NCI-H2196 (cell line): ENCODE results near the gene FGF12.
"Not testable (repeated sequence)": the region's sequence is repeated elsewhere in the genome, so short reads cannot be mapped to it uniquely, and the experiment has no call there.

Source experiments
- DNase-seq: peaks from one replicate; lab custom pipeline; 2025; ENCODE audit not compliant: unreplicated experiment; lab: John Stamatoyannopoulos, UW

FGF12 gene

GRCh38 chr3:192597913-192598312 is 129.4 kb downstream of the FGF12 start:
- DNase-seq: no peak

- DNase-seq: no peak
These were observed 129.8 kb downstream of the FGF12 start for GRCh38 chr3:192597506-192597905.

GRCh38 chr3:192578729-192579128 is 148.6 kb downstream of the FGF12 start:
- no peak for DNase-seq

GRCh38 chr3:192577811-192578210 is 149.5 kb downstream of the FGF12 start:
- no peak for DNase-seq

DNA sequence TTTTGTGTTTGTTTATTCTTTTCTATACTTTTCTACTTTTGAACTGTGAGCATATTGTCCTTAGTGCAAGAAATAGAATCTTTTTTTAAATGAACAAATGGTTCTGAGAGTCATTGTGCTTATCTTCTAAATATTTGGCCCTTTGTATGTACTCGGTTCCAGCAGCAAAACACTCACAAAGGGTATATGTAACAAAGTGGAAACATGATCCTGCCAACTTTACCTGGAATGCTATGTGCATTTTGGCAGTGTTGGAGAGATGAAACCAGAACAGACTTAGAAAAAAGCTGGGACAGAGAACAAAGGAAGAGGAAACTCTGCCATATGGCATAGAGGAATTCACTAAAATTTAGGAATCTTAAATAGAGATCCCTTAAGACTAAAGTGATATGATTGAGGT is 150.1 kb downstream of the FGF12 start:
- DNase-seq: no peak

DNA sequence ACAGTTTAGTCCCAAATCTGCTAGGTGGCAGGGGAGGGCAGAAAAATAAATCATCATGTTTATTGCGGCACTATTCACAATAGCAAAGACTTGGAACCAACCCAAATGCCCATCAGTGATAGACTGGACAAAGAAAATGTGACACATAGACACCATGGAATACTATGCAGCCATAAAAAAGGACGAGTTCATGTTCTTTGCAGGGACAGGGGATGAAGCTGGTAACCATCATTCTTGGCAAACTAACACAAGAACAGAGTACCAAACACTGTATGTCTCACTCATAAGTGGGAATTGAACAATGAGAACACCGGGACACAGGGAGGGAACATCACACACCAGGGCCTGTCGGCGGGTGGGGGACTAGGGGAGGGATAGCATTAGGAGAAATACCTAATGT is 150.6 kb downstream of the FGF12 start:
- not testable (repeated sequence) for DNase-seq

- no peak for DNase-seq
These were observed 151.3 kb downstream of the FGF12 start for GRCh38 chr3:192575879-192576506.

- no peak for DNase-seq
These were observed 154.1 kb downstream of the FGF12 start for GRCh38 chr3:192573240-192573639.

GRCh38 chr3:192570821-192571791 is 156.2 kb downstream of the FGF12 start:
- peak; percentile 73 for DNase-seq

DNA sequence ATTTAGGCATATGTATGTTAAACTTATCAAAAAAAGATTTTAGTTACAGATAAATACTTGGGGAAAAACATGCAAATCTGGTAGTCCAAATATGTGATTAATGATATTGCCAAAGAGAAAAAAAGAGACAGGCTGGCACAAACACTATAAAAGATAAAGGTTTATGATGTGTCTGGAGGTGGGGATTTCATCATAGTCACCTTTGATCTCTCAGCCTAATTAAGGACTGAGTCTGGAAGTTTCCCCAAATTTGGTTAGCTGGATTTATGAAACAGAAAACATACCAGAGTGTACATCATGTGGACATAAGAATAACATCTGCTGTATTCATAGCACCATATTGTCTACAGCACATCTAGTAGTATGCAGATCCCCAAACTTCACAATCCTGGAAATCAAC is 157.0 kb downstream of the FGF12 start:
- no peak for DNase-seq

DNA sequence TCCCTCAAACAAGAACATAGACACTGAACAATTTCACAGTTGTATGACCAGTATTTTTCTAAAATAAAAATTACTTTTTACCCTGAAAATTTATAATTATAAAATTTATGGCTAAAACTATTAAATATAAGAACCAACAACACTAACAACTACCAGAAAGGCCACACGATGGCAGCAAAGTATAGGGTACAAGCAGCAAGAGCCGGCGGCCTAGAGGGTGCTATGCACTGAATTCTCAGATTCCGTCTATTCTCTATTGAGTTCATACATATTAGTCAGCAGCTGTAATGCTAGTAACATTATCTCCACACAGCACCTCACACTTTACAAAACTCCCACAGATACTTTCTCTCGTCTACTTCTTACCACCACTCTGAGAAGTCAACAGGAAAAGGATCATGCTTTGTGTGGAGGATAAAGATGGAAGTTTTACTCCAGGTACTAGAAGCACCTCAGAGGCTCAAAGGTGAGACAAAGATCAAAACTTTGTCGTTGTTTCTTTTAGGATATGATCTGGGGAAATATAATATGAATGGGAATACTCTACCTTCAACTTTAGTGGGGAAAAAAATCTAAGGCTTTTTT is 160.5 kb downstream of the FGF12 start:
- DNase-seq: peak; percentile 84

DNA sequence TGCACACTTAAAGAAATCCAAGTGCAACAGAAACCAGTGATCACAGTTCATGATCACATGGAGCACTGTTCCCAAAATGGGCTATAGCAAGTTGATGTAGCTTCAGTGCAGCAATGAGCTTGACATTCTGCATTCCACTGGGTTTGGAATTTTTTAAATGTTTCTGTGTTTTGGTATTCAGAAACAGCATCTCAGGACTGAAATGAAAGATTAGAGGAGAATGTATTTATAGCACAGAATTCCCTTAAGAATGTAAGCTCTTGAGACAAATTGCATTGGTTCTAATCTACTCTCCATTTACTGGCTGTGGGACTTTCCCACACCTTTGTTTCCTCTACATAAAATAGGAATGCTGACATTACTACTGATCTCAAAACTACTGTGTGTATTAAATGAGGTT is 162.7 kb downstream of the FGF12 start:
- DNase-seq: no peak

- DNase-seq: no peak
These were observed 163.9 kb downstream of the FGF12 start for GRCh38 chr3:192563417-192563816.

GRCh38 chr3:192553707-192554106 is 173.6 kb downstream of the FGF12 start:
- DNase-seq: no peak

DNA sequence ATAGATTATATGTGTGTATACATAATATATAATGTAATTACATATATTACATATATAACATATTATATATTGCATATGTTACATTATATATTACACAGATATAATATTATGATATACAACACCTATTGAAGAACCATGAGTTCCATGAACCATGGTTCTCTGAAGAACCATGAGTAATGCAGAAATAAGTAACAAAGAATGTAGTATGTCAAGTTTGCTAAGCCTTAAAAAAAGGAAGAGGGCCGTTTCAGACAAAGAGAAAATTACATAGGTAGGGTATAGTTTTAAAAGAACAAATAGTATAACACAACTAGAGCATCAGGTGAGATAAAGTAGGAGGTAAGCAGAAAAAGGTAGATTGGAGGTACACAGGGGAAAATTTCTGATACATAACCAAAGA is 177.0 kb downstream of the FGF12 start:
- no peak for DNase-seq

- DNase-seq: no peak
These were observed 182.0 kb downstream of the FGF12 start for GRCh38 chr3:192545333-192545732.

GRCh38 chr3:192543163-192543562 is 184.2 kb downstream of the FGF12 start:
- no peak for DNase-seq

- no peak for DNase-seq
These were observed 210.5 kb downstream of the FGF12 start for GRCh38 chr3:192516820-192517219.

DNA sequence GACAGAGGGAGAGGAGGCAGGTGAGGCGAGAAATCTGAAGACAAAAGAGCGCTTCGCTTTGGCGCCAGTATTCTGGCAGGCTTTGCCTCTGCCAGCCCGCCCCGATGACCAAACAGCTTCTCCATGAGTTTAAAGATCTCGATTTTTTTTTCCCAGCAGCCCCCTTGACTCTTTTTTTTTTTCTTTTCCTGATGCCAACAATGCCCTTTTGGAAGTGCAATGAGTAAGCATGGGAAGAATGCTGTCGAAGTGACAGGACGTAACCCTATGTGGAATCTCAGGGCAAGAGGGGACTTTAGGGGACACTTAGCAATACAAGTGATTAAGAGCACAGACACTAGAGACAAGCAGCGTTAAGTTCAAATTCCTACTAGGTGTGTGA is 211.7 kb downstream of the FGF12 start:
- peak; percentile 70 for DNase-seq

DNA sequence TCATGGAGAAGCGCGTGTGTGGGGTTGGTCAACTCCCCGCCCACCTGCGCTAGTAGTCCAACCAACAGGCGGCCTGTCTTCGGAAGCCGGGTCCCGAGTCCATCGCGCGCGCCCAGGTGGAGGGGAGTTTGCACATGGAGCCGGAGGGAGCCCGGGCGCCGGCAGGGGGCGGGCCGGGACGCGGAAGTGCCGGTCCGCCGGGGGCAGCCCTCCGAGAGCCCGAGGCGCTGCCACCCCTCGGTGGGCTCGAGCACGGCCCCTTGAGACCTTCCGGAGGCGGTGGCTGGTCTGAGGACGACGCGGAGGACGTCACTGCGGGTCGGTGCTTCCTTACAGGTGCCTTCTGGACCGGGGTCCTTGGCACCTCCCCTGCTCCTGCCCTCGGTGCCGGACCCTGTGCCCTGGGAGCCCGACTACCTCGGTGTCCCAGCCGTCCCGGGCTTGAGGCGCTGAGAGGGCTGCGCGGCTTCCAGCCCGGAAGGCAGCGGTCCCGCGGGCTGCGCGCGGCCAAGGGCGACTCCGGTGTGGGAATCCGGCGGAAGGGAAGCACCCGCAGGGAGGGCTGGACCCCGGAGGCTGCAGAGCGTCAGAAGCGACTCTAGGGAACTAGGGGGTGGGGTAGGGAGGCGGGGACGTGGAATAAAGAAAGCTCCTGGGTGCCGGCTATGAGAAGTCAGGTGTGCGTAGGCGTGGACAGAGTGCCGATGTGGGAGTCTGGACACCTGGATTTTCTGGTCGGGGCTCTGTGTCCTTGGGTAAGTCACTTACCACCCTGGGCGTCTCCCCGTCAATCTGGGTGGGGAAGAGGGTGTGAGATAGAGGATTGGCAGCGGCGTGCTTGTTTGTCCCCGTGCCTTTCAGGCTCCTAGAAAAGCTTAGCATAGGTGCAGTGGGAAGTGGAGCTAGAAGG is 212.3 kb downstream of the FGF12 start:
- DNase-seq: peak; percentile 88
